Activated B cell treated with CpG ODN at 0.5 μM for 24 hours (primary cell): ENCODE results near the gene TMCO4. TPM values are rescaled to one million over a fixed set of nuclear protein-coding genes. Genes with fewer than 3 reads are reported as not detected.
"Not testable (repeated sequence)": the region's sequence is repeated elsewhere in the genome, so short reads cannot be mapped to it uniquely, and the experiment has no call there.

ENCODE experiments used
- ATAC-seq: fragments of 200-7000 bp; cut with Tn5 transposase; one replicate; pipeline ENCODE4 v1.10.0; 2021; ENCODE audit warnings: low read depth, mild to moderate bottlenecking, moderate library complexity
- CTCF ChIA-PET: fragments of 350-600 bp; sonication (Branson Sonifier 250); formaldehyde crosslinking; loops from one replicate; lab custom pipeline; 2021; ENCODE audit warnings: antibody characterized with exemption; lab: Charles Lee
- POLR2A ChIA-PET: fragments of 350-600 bp; sonication (Branson Sonifier 250); formaldehyde crosslinking; loops from one replicate; lab custom pipeline; 2021; ENCODE audit warnings: antibody characterized with exemption; lab: Charles Lee
- DNase-seq: peaks from one replicate; pipeline ENCODE4 v3.0.0; 2022
- H3K27ac Mint-ChIP-seq: one replicate; pipeline ENCODE4 v1.8.0; 2020; ENCODE audit warnings: mixed read lengths
- H3K27me3 Mint-ChIP-seq: one replicate; pipeline ENCODE4 v1.8.0; 2021; ENCODE audit warnings: mixed read lengths
- H3K36me3 Mint-ChIP-seq: one replicate; pipeline ENCODE4 v1.8.0; 2021; ENCODE audit warnings: low read depth, mixed read lengths
- H3K4me1 Mint-ChIP-seq: one replicate; pipeline ENCODE4 v1.8.0; 2021; ENCODE audit warnings: mixed read lengths
- H3K4me3 Mint-ChIP-seq: one replicate; pipeline ENCODE4 v1.8.0; 2020; ENCODE audit warnings: mild to moderate bottlenecking, mixed read lengths
- H3K9me3 Mint-ChIP-seq: one replicate; pipeline ENCODE4 v1.8.0; 2020; ENCODE audit warnings: mixed read lengths
- CTCF ChIP-seq: fragments of 200-600 bp; IDR thresholded peaks from one replicate; pipeline ENCODE4 v1.8.0; 2022; ENCODE audit warnings: antibody characterized with exemption, mild to moderate bottlenecking
- intact Hi-C: fragments of 100-400 bp; cut with micrococcal nuclease; formaldehyde crosslinking; loops from one replicate; pipeline ENCODE4 v1.15.1; 2024
- total RNA-seq: library from RNA; stranded (reverse); gene quantifications from 2 replicates; pipeline ENCODE4 v1.2.3, GENCODE V29; 2022

TMCO4 gene
- total RNA-seq, 1 donor from 2014 or later = 22.3 TPM

GRCh38 chr1:19797827-19798226, 1.9 kb downstream of the TMCO4 start:
- no peak for ATAC-seq
- ChIA-PET CTCF (no interaction called here), POLR2A (no interaction called here)
- Mint-ChIP-seq H3K27me3 (no peaks in the 10 kb centered on the region), H3K36me3 (peaks cover 31% of the 10 kb centered on the region), H3K4me1 (peaks cover 20% of the 10 kb centered on the region), H3K4me3 (no peak overlapping the region), H3K27ac (peak overlapping the region; percentile 87), H3K9me3 (peaks cover 3% of the 10 kb centered on the region)
- no peak for TF ChIP-seq CTCF
- no peak for DNase-seq
- intact Hi-C loops = loop anchor here (2.0 kb wide), 1 partner anchor 85 kb away; the partner anchor contains the start of gene OTUD3

- Mint-ChIP-seq H3K4me3 (no peak overlapping the region), H3K9me3 (peaks cover 3% of the 10 kb centered on the region), H3K27me3 (no peaks in the 10 kb centered on the region), H3K27ac (no peak overlapping the region), H3K4me1 (peaks cover 23% of the 10 kb centered on the region), H3K36me3 (peaks cover 53% of the 10 kb centered on the region)
- ChIA-PET CTCF (no interaction called here), POLR2A (no interaction called here)
- DNase-seq (no peak), ATAC-seq (no peak)
- intact Hi-C loops = no loop called here
- TF ChIP-seq CTCF = no peak
Measured at GRCh38 chr1:19794583-19794982, 5.1 kb downstream of the TMCO4 start.

GRCh38 chr1:19793360-19794046, 6.2 kb downstream of the TMCO4 start:
- Mint-ChIP-seq H3K27me3 (no peaks in the 10 kb centered on the region), H3K9me3 (peaks cover 3% of the 10 kb centered on the region), H3K36me3 (peaks cover 56% of the 10 kb centered on the region), H3K4me1 (peaks cover 16% of the 10 kb centered on the region), H3K27ac (no peak overlapping the region), H3K4me3 (no peak overlapping the region)
- no peak for ATAC-seq
- TF ChIP-seq CTCF = no peak
- CTCF ChIA-PET = no interaction called here
- POLR2A ChIA-PET = no interaction called here
- DNase-seq = no peak
- intact Hi-C loops = no loop called here

- H3K9me3 Mint-ChIP-seq = peaks cover 3% of the 10 kb centered on the region
- intact Hi-C loops = no loop called here
- no peaks in the 10 kb centered on the region for H3K27me3 Mint-ChIP-seq
- no peak for DNase-seq
- peaks cover 63% of the 10 kb centered on the region for H3K36me3 Mint-ChIP-seq
- ChIA-PET CTCF (no interaction called here), POLR2A (interaction anchor here (0.7 kb wide), 1 partner anchor 90 kb away, joined by 5 read pairs; the partner anchor contains the start of gene OTUD3)
- TF ChIP-seq CTCF = no peak
- no peak overlapping the region for H3K27ac Mint-ChIP-seq
- H3K4me3 Mint-ChIP-seq = no peak overlapping the region
- no peak for ATAC-seq
- peaks cover 15% of the 10 kb centered on the region for H3K4me1 Mint-ChIP-seq
Measured at GRCh38 chr1:19792237-19793002, 7.3 kb downstream of the TMCO4 start.

DNA sequence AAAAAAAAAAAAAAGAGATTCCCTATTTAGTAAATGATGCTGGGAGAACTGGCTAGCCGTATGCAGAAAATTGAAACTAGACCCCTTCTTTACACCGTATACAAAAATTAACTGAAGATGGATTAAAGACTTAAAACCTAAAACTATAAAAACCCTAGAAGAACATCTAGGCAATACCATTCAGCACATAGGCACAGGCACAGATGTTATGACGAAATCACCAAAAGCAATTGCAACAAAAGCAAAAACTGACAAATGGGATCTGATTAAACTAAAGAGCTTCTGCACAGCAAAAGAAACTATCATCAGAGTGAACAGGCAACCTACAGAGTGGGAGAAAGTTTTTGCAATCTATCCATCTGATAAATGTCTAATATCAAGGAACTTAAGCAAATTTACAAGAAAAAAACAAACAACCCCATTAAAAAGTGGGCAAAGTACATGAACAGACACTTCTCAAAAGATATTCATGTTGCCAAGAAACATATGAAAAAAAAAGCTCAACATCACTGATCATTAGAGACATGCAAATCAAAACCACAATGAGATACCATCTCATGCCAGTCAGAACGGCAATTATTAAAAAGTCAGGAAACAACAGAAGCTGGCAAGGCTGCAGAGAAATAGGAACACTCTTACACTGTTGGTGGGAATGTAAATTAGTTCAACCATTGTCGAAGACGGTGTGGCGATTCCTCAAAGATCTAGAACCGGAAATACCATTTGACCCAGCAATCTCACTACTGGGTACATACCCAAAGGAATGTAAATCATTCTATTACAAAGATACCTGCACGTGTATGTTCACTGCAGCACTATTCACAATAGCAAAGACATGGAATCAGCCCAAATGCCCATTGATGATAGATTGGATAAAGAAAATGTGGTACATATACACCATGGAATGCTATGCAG, 9.4 kb downstream of the TMCO4 start:
- DNase-seq, POLR2A ChIA-PET, H3K9me3 Mint-ChIP-seq, CTCF ChIA-PET, intact Hi-C loops, H3K27me3 Mint-ChIP-seq, ATAC-seq, H3K4me3 Mint-ChIP-seq, H3K27ac Mint-ChIP-seq: not testable (repeated sequence)
- H3K36me3 Mint-ChIP-seq = peaks cover 70% of the 10 kb centered on the region
- peaks cover 15% of the 10 kb centered on the region for H3K4me1 Mint-ChIP-seq
